NCI-H446 (cell line): ENCODE results near the gene ITPR1.
"Not testable (repeated sequence)": the region's sequence is repeated elsewhere in the genome, so short reads cannot be mapped to it uniquely, and the experiment has no call there.

Experiments used
- DNase-seq, 2 experiments: peaks; one replicate each; lab custom pipeline; 2025; lab: John Stamatoyannopoulos, UW

Gene ITPR1

GRCh38 chr3:4493014-4493940 lies at the start of gene ITPR1:
ITPR1 (plus strand) TSS chr3:4493348; CDS start chr3:4516492, 23,144 bp downstream.
- peak; percentile 93 to 97 for DNase-seq

- DNase-seq: no peak
Measured at GRCh38 chr3:4447295-4447999, 45.7 kb upstream of the ITPR1 start.

GRCh38 chr3:4448187-4448586 lies 45.0 kb upstream of the ITPR1 start:
- DNase-seq: no peak

GRCh38 chr3:4449043-4449805 lies 43.9 kb upstream of the ITPR1 start:
- DNase-seq: no peak

GRCh38 chr3:4454142-4454541 lies 39.0 kb upstream of the ITPR1 start:
- DNase-seq: no peak

- not testable (repeated sequence) for DNase-seq
Measured at GRCh38 chr3:4456780-4457179, 36.4 kb upstream of the ITPR1 start.

- DNase-seq: no peak
Measured at GRCh38 chr3:4458961-4459360, 34.2 kb upstream of the ITPR1 start.

GRCh38 chr3:4460334-4460733 lies 32.8 kb upstream of the ITPR1 start:
- no peak for DNase-seq

GRCh38 chr3:4461468-4462090 lies 31.6 kb upstream of the ITPR1 start:
- no peak for DNase-seq

- no peak for DNase-seq
Measured at GRCh38 chr3:4462369-4463040, 30.6 kb upstream of the ITPR1 start.

- no peak for DNase-seq
Measured at GRCh38 chr3:4464576-4464975, 28.6 kb upstream of the ITPR1 start.

GRCh38 chr3:4466741-4467521 lies 26.2 kb upstream of the ITPR1 start, which contains the start of gene SUMF1:
SUMF1 (minus strand) TSS chr3:4467269; CDS start chr3:4467245, 24 bp downstream.
- DNase-seq: peak in 1 of 2 experiments; percentile 65

- DNase-seq: no peak
Measured at GRCh38 chr3:4467522-4467867, 25.7 kb upstream of the ITPR1 start.

- DNase-seq: no peak
Measured at GRCh38 chr3:4471907-4472306, 21.2 kb upstream of the ITPR1 start.

GRCh38 chr3:4472312-4472711 lies 20.8 kb upstream of the ITPR1 start:
- DNase-seq: no peak

GRCh38 chr3:4472766-4473165 lies 20.4 kb upstream of the ITPR1 start:
- DNase-seq: no peak

GRCh38 chr3:4474683-4475490 lies 18.3 kb upstream of the ITPR1 start:
- no peak for DNase-seq

GRCh38 chr3:4475804-4476203 lies 17.3 kb upstream of the ITPR1 start:
- DNase-seq: no peak

- DNase-seq: no peak
Measured at GRCh38 chr3:4476496-4476895, 16.7 kb upstream of the ITPR1 start.

- DNase-seq: no peak
Measured at GRCh38 chr3:4478261-4478660, 14.9 kb upstream of the ITPR1 start.
